H9 (cell line): Measurements from ENCODE around the gene NTSR1. TPM values are rescaled to one million over a fixed set of nuclear protein-coding genes. Genes with fewer than 3 reads are reported as not detected.

Experiments used
- DNase-seq: peaks from one replicate; pipeline ENCODE4 v3.0.0-alpha.2; 2017
- H2AFZ ChIP-seq: one replicate; pipeline ENCODE4 v1.6.1; 2013; ENCODE audit warnings: mild to moderate bottlenecking, low read length, control low read depth, moderate library complexity
- H2AK5ac ChIP-seq: 2 replicates; pipeline ENCODE4 v1.6.1; 2013; ENCODE audit warnings: low read length, control low read depth, mixed read lengths; ENCODE audit not compliant: insufficient read length
- H2BK120ac ChIP-seq: one replicate; pipeline ENCODE4 v1.6.1; 2013; ENCODE audit warnings: low read depth, mild to moderate bottlenecking, low read length, control low read depth, inconsistent platforms; ENCODE audit not compliant: poor library complexity, severe bottlenecking
- H2BK12ac ChIP-seq: 2 replicates; pipeline ENCODE4 v1.6.1; 2013; ENCODE audit warnings: low read length, control low read depth, mixed read lengths, low read depth; ENCODE audit not compliant: insufficient read length
- H2BK15ac ChIP-seq: 2 replicates; pipeline ENCODE4 v1.6.1; 2013; ENCODE audit warnings: low read depth, low read length, control low read depth
- H2BK20ac ChIP-seq: one replicate; pipeline ENCODE4 v1.6.1; 2013; ENCODE audit warnings: low read depth, mild to moderate bottlenecking, low read length, control low read depth, inconsistent platforms; ENCODE audit not compliant: poor library complexity, severe bottlenecking
- H2BK5ac ChIP-seq: 2 replicates; pipeline ENCODE4 v1.6.1; 2013; ENCODE audit warnings: low read length, control low read depth, mixed read lengths; ENCODE audit not compliant: insufficient read length
- H3K14ac ChIP-seq: 2 replicates; pipeline ENCODE4 v1.6.1; 2013; ENCODE audit warnings: low read length, control low read depth; ENCODE audit not compliant: insufficient read depth
- H3K18ac ChIP-seq: 2 replicates; pipeline ENCODE4 v1.6.1; 2013; ENCODE audit warnings: low read depth, mild to moderate bottlenecking, mixed read lengths, low read length, control low read depth; ENCODE audit not compliant: insufficient read length
- H3K23ac ChIP-seq: 2 replicates; pipeline ENCODE4 v1.6.1; 2013; ENCODE audit warnings: low read length, control low read depth, mixed read lengths, low read depth; ENCODE audit not compliant: insufficient read length
- H3K23me2 ChIP-seq: 2 replicates; pipeline ENCODE4 v1.6.1; 2013; ENCODE audit warnings: low read depth, mild to moderate bottlenecking, mixed read lengths, low read length, control low read depth; ENCODE audit not compliant: insufficient read length, poor library complexity, severe bottlenecking
- H3K27ac ChIP-seq: 2 replicates; pipeline ENCODE4 v1.5.1; 2013; ENCODE audit warnings: low read length, control low read depth, mixed read lengths, low read depth; ENCODE audit not compliant: insufficient read length
- H3K27me3 ChIP-seq: 2 replicates; pipeline ENCODE4 v1.6.1; 2013; ENCODE audit warnings: low read length, control low read depth, inconsistent platforms; ENCODE audit not compliant: insufficient read depth
- H3K4ac ChIP-seq: 2 replicates; pipeline ENCODE4 v1.6.1; 2013; ENCODE audit warnings: low read depth, mild to moderate bottlenecking, control low read depth, inconsistent platforms, low read length, moderate library complexity
- H3K4me1 ChIP-seq: 2 replicates; pipeline ENCODE4 v1.6.1; 2013; ENCODE audit warnings: low read length, control low read depth, inconsistent platforms; ENCODE audit not compliant: insufficient read depth
- H3K4me2 ChIP-seq: 2 replicates; pipeline ENCODE4 v1.6.1; 2013; ENCODE audit warnings: low read length, control low read depth, mixed read lengths; ENCODE audit not compliant: insufficient read length, insufficient read depth
- H3K56ac ChIP-seq: 2 replicates; pipeline ENCODE4 v1.6.1; 2013; ENCODE audit warnings: low read depth, mild to moderate bottlenecking, mixed read lengths, low read length, control low read depth; ENCODE audit not compliant: insufficient read length
- H3K79me1 ChIP-seq: 2 replicates; pipeline ENCODE4 v1.6.1; 2013; ENCODE audit warnings: low read depth, mild to moderate bottlenecking, moderate library complexity, low read length, control low read depth, inconsistent platforms; ENCODE audit not compliant: insufficient read depth, poor library complexity, severe bottlenecking
- H3K79me2 ChIP-seq: 2 replicates; pipeline ENCODE4 v1.6.1; 2013; ENCODE audit warnings: low read length, control low read depth, inconsistent platforms; ENCODE audit not compliant: insufficient read depth
- H3K9ac ChIP-seq: 2 replicates; pipeline ENCODE4 v1.6.1; 2013; ENCODE audit warnings: low read length, control low read depth, mixed read lengths; ENCODE audit not compliant: insufficient read length; ENCODE audit errors: extremely low read depth
- H3K9me3 ChIP-seq: one replicate; pipeline ENCODE4 v1.6.1; 2013; ENCODE audit warnings: low read depth, low read length, inconsistent platforms; ENCODE audit not compliant: control insufficient read depth
- H3T11ph ChIP-seq: one replicate; pipeline ENCODE4 v1.6.1; 2013; ENCODE audit warnings: mild to moderate bottlenecking, low read length, control low read depth, inconsistent platforms
- H4K20me1 ChIP-seq: one replicate; pipeline ENCODE4 v1.6.1; 2013; ENCODE audit not compliant: control insufficient read depth, insufficient read length, insufficient read depth
- H4K5ac ChIP-seq: 2 replicates; pipeline ENCODE4 v1.6.1; 2013; ENCODE audit warnings: low read depth, mild to moderate bottlenecking, mixed read lengths, low read length, control low read depth; ENCODE audit not compliant: insufficient read length
- H4K8ac ChIP-seq: replicated peaks from 2 replicates; pipeline ENCODE4 v1.6.1; 2013; ENCODE audit warnings: low read length, control low read depth, mixed read lengths, low read depth; ENCODE audit not compliant: insufficient read length
- H4K91ac ChIP-seq: 2 replicates; pipeline ENCODE4 v1.6.1; 2013; ENCODE audit warnings: low read depth, mild to moderate bottlenecking, moderate library complexity, mixed read lengths, low read length, control low read depth; ENCODE audit not compliant: insufficient read length
- H3K27ac Mint-ChIP-seq, 3 experiments: 2 replicates in 2 of 3; 3 replicates in 1 of 3; pipeline ENCODE4 v1.8.0; 2020 to 2021; ENCODE audit warnings: mixed read lengths in 3 of 3, mild to moderate bottlenecking in 1 of 3, moderate library complexity in 1 of 3
- H3K27me3 Mint-ChIP-seq: 2 replicates; pipeline ENCODE4 v1.8.0; 2021; ENCODE audit warnings: low read depth, mild to moderate bottlenecking, moderate library complexity, mixed read lengths
- H3K36me3 Mint-ChIP-seq, 3 experiments: 2 replicates in 2 of 3; 3 replicates in 1 of 3; pipeline ENCODE4 v1.8.0; 2020 to 2021; ENCODE audit warnings: low read depth in 3 of 3, mixed read lengths in 3 of 3; ENCODE audit not compliant: insufficient read depth in 1 of 3
- H3K4me1 Mint-ChIP-seq, 2 experiments: 2 replicates each; pipeline ENCODE4 v1.8.0; 2020; ENCODE audit warnings: mixed read lengths in 2 of 2
- H3K4me3 Mint-ChIP-seq, 2 experiments: 2 replicates in 1 of 2; 3 replicates in 1 of 2; pipeline ENCODE4 v1.8.0; 2020 to 2021; ENCODE audit warnings: mild to moderate bottlenecking in 2 of 2, mixed read lengths in 2 of 2, moderate library complexity in 1 of 2
- H3K9me3 Mint-ChIP-seq, 2 experiments: 2 replicates in 1 of 2; 3 replicates in 1 of 2; pipeline ENCODE4 v1.8.0; 2020; ENCODE audit warnings: mild to moderate bottlenecking in 2 of 2, mixed read lengths in 2 of 2, moderate library complexity in 1 of 2
- CTCF ChIP-seq: fragments of 200-600 bp; sonication (generic); conservative IDR thresholded peaks from 3 replicates; pipeline ENCODE4 v1.8.0; 2021; ENCODE audit warnings: antibody characterized with exemption, mild to moderate bottlenecking
- WGBS: extraction: QIAGEN DNeasy Blood & Tissue Kit; methylation state at CpG from one replicate; pipeline ENCODE4 v1.1.7; 2013; ENCODE audit warnings: missing lambda C conversion rate, low lambda C conversion rate, mixed read lengths; ENCODE audit not compliant: insufficient read length; ENCODE audit errors: extremely low coverage; 5-methylcytosine and 5-hydroxymethylcytosine counted together
- total RNA-seq: library from RNA; stranded (reverse); gene quantifications from 2 replicates; pipeline ENCODE4 v1.2.1, GENCODE V29; 2021

Gene NTSR1
- total RNA-seq, 1 experiment from 2014 or later, result 0.11 TPM

DNA sequence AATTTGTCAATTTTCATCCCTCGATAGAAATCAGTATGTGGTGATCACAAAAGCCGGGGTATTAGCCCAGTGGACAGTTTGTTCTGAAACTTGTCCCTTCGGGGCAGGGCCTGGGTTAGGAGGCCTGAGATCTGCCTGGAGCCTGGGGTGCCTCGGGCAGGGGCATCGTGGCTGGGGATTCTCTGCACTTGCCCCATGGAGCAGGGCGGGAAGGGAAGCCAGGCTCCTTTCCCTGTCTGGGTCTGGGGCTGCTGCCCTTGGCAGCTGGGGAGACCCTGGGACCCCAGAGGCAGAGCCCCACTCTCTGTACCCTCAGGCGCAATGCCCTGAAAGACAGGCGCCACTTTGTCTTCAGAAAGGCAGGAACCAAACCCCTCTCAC, 27.4 kb downstream of the NTSR1 start:
- no peaks in the 10 kb centered on the region; the same call in 1 of the 2 replicates for H3K4me1 ChIP-seq
- no peak overlapping the region for H2BK15ac ChIP-seq
- H2BK5ac ChIP-seq, result no peak overlapping the region
- H3K9ac ChIP-seq, result no peak overlapping the region
- H3K4me2 ChIP-seq, result no peak overlapping the region
- H4K91ac ChIP-seq, result no peak overlapping the region
- WGBS, result no CpG with 5 or more reads among the region's 8 CpGs
- no peak overlapping the region for H2AK5ac ChIP-seq
- H3K79me1 ChIP-seq, result no peaks in the 10 kb centered on the region
- no peak for DNase-seq
- H3K23ac ChIP-seq, result no peak overlapping the region
- no peak overlapping the region for H3K56ac ChIP-seq
- H3K9me3 Mint-ChIP-seq, result no peaks in the 10 kb centered on the region
- peaks cover 13% of the 10 kb centered on the region for H3K27me3 Mint-ChIP-seq
- no peak for TF ChIP-seq CTCF
- no peaks in the 10 kb centered on the region for H3K23me2 ChIP-seq
- H4K8ac ChIP-seq, result no peak overlapping the region
- H3K18ac ChIP-seq, result peak overlapping the region; percentile 15
- H3K9me3 ChIP-seq, result no peaks in the 10 kb centered on the region
- H4K20me1 ChIP-seq, result no peaks in the 10 kb centered on the region
- H3K4me3 Mint-ChIP-seq, result no peak overlapping the region
- H3K36me3 Mint-ChIP-seq, result no peaks in the 10 kb centered on the region
- no peaks in the 10 kb centered on the region for H3K79me2 ChIP-seq
- H3K27me3 ChIP-seq, result no peaks in the 10 kb centered on the region
- no peak overlapping the region for H2BK20ac ChIP-seq
- H2BK12ac ChIP-seq, result no peak overlapping the region
- no peak overlapping the region for H3K27ac Mint-ChIP-seq
- no peak overlapping the region for H2AFZ ChIP-seq
- H3K14ac ChIP-seq, result no peak overlapping the region
- no peak overlapping the region for H2BK120ac ChIP-seq
- H3K4ac ChIP-seq, result no peak overlapping the region
- H3T11ph ChIP-seq, result no peak overlapping the region
- H3K4me1 Mint-ChIP-seq, result peaks cover 8 to 27% of the 10 kb centered on the region in 2 experiments
- no peak overlapping the region for H4K5ac ChIP-seq
- H3K27ac ChIP-seq, result no peak overlapping the region
